Measurements from ENCODE around the gene HSPA4. TPM values are rescaled to one million over a fixed set of nuclear protein-coding genes. Genes with fewer than 3 reads are reported as not detected.
"Not testable (repeated sequence)": the region's sequence is repeated elsewhere in the genome, so short reads cannot be mapped to it uniquely, and the experiment has no call there.

The HSPA4 gene
- total and polyA plus RNA-seq, 5 donors = 52.1 to 88.8 (median 82.4) TPM

GRCh38 chr5:133075572-133076536 lies 24.0 kb downstream of the HSPA4 start:
- DNase-seq (no peak), ATAC-seq (no peak)
- no peak overlapping the region for H3K4me3 ChIP-seq (ENCODE audit: low read length)
- H3K4me1 ChIP-seq (ENCODE audit: control insufficient read depth, insufficient read depth, low read length) = no peaks in the 10 kb centered on the region
- H3K9me3 ChIP-seq (ENCODE audit: control insufficient read depth, low read length) = no peaks in the 10 kb centered on the region
- intact Hi-C loops (cut with DNase I) = no loop called here
- H3K27ac ChIP-seq (ENCODE audit: low read length) = no peak overlapping the region
- 87% methylated on average over 7 of the region's 7 CpGs for WGBS
- H3K27me3 ChIP-seq (ENCODE audit: control insufficient read depth, insufficient read depth) = no peaks in the 10 kb centered on the region

- 95% methylated on average over 3 of the region's 3 CpGs for WGBS
- intact Hi-C loops (cut with DNase I) = no loop called here
- ATAC-seq = no peak
Observed at GRCh38 chr5:133079048-133079447, 27.2 kb downstream of the HSPA4 start.

DNA sequence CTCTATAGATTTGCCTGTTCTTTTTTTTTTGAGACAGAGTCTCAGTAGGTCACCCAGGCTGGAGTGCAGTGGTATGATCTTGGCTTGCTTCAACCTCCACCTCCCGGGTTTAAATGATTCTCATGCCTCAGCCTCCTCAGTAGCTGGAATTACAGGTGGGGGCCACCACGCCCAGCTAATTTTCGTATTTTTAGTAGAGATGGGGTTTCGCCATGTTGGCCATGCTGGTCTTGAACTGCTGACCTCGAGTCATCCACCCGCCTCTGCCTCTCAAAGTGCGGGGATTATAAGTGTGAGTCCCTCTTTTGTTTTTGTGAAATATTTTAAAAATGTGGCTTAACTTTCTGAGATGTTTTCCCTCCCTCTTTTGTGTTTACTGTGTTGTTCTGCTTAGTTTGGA lies 29.2 kb downstream of the HSPA4 start:
- ATAC-seq (no peak), DNase-seq (no peak)
- WGBS = 94% methylated on average over 7 of the region's 7 CpGs
- Histone ChIP-seq H3K27me3 (ENCODE audit: control insufficient read depth, insufficient read depth) (no peaks in the 10 kb centered on the region), H3K9me3 (ENCODE audit: control insufficient read depth, low read length) (no peaks in the 10 kb centered on the region), H3K27ac (ENCODE audit: low read length) (no peak overlapping the region), H3K4me1 (ENCODE audit: control insufficient read depth, insufficient read depth, low read length) (no peaks in the 10 kb centered on the region), H3K4me3 (ENCODE audit: low read length) (no peak overlapping the region)
- intact Hi-C loops (cut with DNase I) = no loop called here

More at GRCh38 chr5:133079048-133079447, 27.2 kb downstream of the HSPA4 start:
- Histone ChIP-seq H3K27me3 (ENCODE audit: control insufficient read depth, insufficient read depth) (no peaks in the 10 kb centered on the region), H3K9me3 (ENCODE audit: control insufficient read depth, low read length) (no peaks in the 10 kb centered on the region), H3K4me3 (ENCODE audit: low read length) (no peak overlapping the region), H3K4me1 (ENCODE audit: control insufficient read depth, insufficient read depth, low read length) (no peaks in the 10 kb centered on the region), H3K27ac (ENCODE audit: low read length) (no peak overlapping the region)
- no peak for DNase-seq

DNA sequence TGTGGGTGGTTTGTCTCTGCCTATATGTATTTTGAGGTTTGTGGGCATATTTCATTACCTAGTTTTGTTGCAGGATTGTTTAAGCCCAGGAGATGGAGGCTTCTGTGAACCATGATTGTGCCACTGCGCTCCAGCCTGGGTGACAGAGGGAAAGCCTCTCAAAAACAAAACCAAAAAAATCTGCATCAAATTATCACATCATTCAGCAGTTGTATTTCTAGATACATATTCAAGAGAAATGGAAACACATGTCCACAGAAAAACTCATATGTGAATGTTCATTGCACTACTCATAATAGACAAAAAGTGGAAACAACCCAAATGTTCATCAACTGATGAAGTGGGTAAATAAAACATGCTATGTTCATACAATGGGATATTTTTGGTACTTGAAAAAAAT lies 29.9 kb downstream of the HSPA4 start:
- no peak overlapping the region for H3K27ac ChIP-seq (ENCODE audit: low read length)
- no peaks in the 10 kb centered on the region for H3K4me1 ChIP-seq (ENCODE audit: control insufficient read depth, insufficient read depth, low read length)
- intact Hi-C loops (cut with DNase I) = no loop called here
- ATAC-seq = no peak
- H3K4me3 ChIP-seq (ENCODE audit: low read length) = no peak overlapping the region
- 94% methylated on average over 1 of the region's 1 CpG for WGBS
- no peak for DNase-seq
- H3K9me3 ChIP-seq (ENCODE audit: control insufficient read depth, low read length) = no peaks in the 10 kb centered on the region
- no peaks in the 10 kb centered on the region for H3K27me3 ChIP-seq (ENCODE audit: control insufficient read depth, insufficient read depth)

DNA sequence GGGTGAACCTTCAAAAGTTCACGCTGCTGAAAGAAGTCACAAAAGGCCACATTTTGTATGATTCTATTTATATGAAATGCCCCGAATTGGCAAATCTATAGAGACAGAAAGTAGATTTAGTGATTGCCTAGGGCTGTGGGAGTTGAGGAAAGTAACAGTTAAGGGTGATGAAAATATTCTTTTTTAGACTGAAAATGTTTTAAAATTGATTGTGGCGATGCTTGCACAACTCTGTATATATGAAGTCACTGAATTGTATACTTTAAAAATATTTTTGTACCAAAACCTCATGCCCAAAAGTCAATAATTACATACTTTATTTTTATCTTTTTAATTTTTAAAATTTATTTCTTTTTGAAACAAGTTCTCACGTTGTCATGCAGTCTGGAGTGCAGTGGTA lies 30.3 kb downstream of the HSPA4 start:
- no peaks in the 10 kb centered on the region for H3K4me1 ChIP-seq (ENCODE audit: control insufficient read depth, insufficient read depth, low read length)
- no peak overlapping the region for H3K27ac ChIP-seq (ENCODE audit: low read length)
- no peaks in the 10 kb centered on the region for H3K27me3 ChIP-seq (ENCODE audit: control insufficient read depth, insufficient read depth)
- no peaks in the 10 kb centered on the region for H3K9me3 ChIP-seq (ENCODE audit: control insufficient read depth, low read length)
- ATAC-seq (no peak), DNase-seq (no peak)
- WGBS = 86% methylated on average over 4 of the region's 4 CpGs
- no peak overlapping the region for H3K4me3 ChIP-seq (ENCODE audit: low read length)
- intact Hi-C loops (cut with DNase I) = no loop called here

- no peak overlapping the region for H3K27ac ChIP-seq (ENCODE audit: low read length)
- H3K4me3 ChIP-seq (ENCODE audit: low read length) = no peak overlapping the region
- no peaks in the 10 kb centered on the region for H3K27me3 ChIP-seq (ENCODE audit: control insufficient read depth, insufficient read depth)
- DNase-seq (no peak), ATAC-seq (no peak)
- no peaks in the 10 kb centered on the region for H3K9me3 ChIP-seq (ENCODE audit: control insufficient read depth, low read length)
- WGBS = 100% methylated on average over 1 of the region's 1 CpG
- intact Hi-C loops (cut with DNase I) = no loop called here
- H3K4me1 ChIP-seq (ENCODE audit: control insufficient read depth, insufficient read depth, low read length) = no peaks in the 10 kb centered on the region
Observed at GRCh38 chr5:133083901-133084300, 32.1 kb downstream of the HSPA4 start.

GRCh38 chr5:133085171-133085570 lies 33.4 kb downstream of the HSPA4 start:
- 96% methylated on average over 6 of the region's 6 CpGs for WGBS
- H3K27ac ChIP-seq (ENCODE audit: low read length); intact Hi-C loops (cut with DNase I); H3K4me3 ChIP-seq (ENCODE audit: low read length); H3K27me3 ChIP-seq (ENCODE audit: control insufficient read depth, insufficient read depth); ATAC-seq; H3K4me1 ChIP-seq (ENCODE audit: control insufficient read depth, insufficient read depth, low read length); H3K9me3 ChIP-seq (ENCODE audit: control insufficient read depth, low read length); DNase-seq: not testable (repeated sequence)

DNA sequence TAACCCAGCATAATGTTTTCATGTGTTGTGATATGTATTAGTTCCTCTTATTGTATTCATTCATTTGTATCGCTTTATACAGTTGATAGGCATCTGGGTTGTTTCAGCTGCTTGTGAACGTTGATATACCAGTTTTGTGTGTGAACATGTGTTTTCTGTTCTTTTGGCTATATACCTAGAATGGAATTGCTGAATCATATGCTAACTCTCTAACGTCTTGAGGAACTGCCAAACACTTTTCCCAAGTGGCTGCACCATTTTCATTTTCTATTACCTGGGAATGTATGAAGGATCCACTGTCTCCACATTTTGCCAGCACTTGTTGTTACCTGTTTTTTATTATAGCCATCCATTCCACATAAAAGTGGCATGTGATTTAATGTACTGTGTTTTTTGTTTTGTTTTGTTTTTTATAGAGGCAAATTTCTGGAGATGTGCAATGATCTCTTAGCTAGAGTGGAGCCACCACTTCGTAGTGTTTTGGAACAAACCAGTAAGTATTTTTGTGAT lies 34.6 kb downstream of the HSPA4 start:
- Histone ChIP-seq H3K4me3 (ENCODE audit: low read length) (no peak overlapping the region), H3K27me3 (ENCODE audit: control insufficient read depth, insufficient read depth) (no peaks in the 10 kb centered on the region), H3K4me1 (ENCODE audit: control insufficient read depth, insufficient read depth, low read length) (no peaks in the 10 kb centered on the region), H3K27ac (ENCODE audit: low read length) (no peak overlapping the region), H3K9me3 (ENCODE audit: control insufficient read depth, low read length) (no peaks in the 10 kb centered on the region)
- ATAC-seq (no peak), DNase-seq (no peak)
- intact Hi-C loops (cut with DNase I) = no loop called here
- WGBS = 82% methylated on average over 4 of the region's 4 CpGs

DNA sequence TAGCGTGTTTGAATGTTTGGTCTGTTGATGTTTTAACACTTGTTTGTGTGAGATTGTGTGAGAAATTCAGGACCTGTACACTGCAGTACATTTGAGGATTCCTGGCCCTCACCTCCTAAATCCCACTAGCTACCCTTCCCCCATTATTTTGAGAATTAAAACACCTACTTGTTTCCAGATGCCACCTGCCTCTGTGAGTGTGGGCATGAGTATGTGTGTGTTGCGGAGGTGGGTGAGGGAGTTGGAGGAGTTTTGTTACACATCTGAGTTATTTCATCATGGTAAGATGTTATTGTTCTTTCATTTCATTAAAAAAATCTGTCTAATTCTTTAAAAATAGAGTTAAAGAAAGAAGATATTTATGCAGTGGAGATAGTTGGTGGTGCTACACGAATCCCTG lies 36.3 kb downstream of the HSPA4 start:
- no peak overlapping the region for H3K27ac ChIP-seq (ENCODE audit: low read length)
- H3K4me3 ChIP-seq (ENCODE audit: low read length) = no peak overlapping the region
- ATAC-seq (no peak), DNase-seq (no peak)
- 97% methylated on average over 3 of the region's 3 CpGs for WGBS
- no peaks in the 10 kb centered on the region for H3K27me3 ChIP-seq (ENCODE audit: control insufficient read depth, insufficient read depth)
- no peaks in the 10 kb centered on the region for H3K4me1 ChIP-seq (ENCODE audit: control insufficient read depth, insufficient read depth, low read length)
- intact Hi-C loops (cut with DNase I) = no loop called here
- H3K9me3 ChIP-seq (ENCODE audit: control insufficient read depth, low read length) = no peaks in the 10 kb centered on the region

DNA sequence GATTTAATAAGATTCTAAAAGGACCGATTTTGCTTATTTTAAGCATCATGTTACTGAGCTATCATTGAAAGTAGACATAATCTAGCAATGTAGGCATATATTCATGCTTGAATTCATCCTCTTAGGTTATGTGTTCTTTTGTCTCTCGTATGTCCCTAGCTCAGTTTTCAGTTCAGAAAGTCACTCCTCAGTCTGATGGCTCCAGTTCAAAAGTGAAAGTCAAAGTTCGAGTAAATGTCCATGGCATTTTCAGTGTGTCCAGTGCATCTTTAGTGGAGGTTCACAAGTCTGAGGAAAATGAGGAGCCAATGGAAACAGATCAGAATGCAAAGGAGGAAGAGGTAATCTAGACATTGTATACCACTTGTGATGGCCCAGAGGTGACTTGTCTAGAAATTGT lies 39.2 kb downstream of the HSPA4 start:
- Histone ChIP-seq H3K27ac (ENCODE audit: low read length) (no peak overlapping the region), H3K4me1 (ENCODE audit: control insufficient read depth, insufficient read depth, low read length) (no peaks in the 10 kb centered on the region), H3K9me3 (ENCODE audit: control insufficient read depth, low read length) (no peaks in the 10 kb centered on the region), H3K4me3 (ENCODE audit: low read length) (no peak overlapping the region), H3K27me3 (ENCODE audit: control insufficient read depth, insufficient read depth) (no peaks in the 10 kb centered on the region)
- intact Hi-C loops (cut with DNase I) = no loop called here
- DNase-seq (no peak), ATAC-seq (no peak)
- 88% methylated on average over 3 of the region's 3 CpGs for WGBS

GRCh38 chr5:133106343-133106742 lies 54.5 kb downstream of the HSPA4 start:
- ATAC-seq = no peak
- WGBS = 82% methylated on average over 3 of the region's 3 CpGs

More at GRCh38 chr5:133106343-133106742, 54.5 kb downstream of the HSPA4 start:
- Histone ChIP-seq H3K27me3 (ENCODE audit: control insufficient read depth, insufficient read depth) (no peaks in the 10 kb centered on the region), H3K4me1 (ENCODE audit: control insufficient read depth, insufficient read depth, low read length) (no peaks in the 10 kb centered on the region), H3K27ac (ENCODE audit: low read length) (no peak overlapping the region), H3K4me3 (ENCODE audit: low read length) (no peak overlapping the region), H3K9me3 (ENCODE audit: control insufficient read depth, low read length) (no peaks in the 10 kb centered on the region)
- intact Hi-C loops (cut with DNase I) = no loop called here
- DNase-seq = no peak

Measured in right cardiac atrium (tissue), 5 donors.